Measurements from ENCODE around the gene CHRNA1.

Gene CHRNA1

DNA sequence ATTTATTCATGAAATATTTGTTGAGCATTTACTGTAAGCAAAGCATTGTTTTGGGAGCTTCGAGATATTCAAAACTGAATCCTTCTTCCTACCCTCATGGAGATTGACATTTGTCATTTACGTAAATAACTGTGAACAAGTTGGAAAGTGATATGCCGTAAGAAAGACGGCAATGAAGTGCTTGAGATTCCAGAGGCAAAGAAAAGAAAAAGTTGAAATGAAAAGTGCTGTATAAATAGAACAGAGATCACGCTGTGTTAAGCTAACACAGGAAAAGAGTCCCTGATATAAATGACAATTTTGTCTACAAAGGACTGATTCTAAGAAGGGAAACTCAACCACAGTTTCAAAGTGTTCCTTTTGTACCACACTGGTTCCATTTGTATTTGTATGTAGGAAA is 1.8 kb downstream of the CHRNA1 start:
- Histone ChIP-seq H3K23ac (ENCODE audit: low read length in 2 of 2) (no peak overlapping the region), H2BK5ac (ENCODE audit: low read depth, low read length, poor library complexity, severe bottlenecking) (no peak overlapping the region), H3K36me3 (ENCODE audit: control insufficient read depth in 1 of 2, insufficient read depth in 2 of 2, low read depth in 1 of 2, low read length in 2 of 2) (no peaks in the 10 kb centered on the region), H3K4ac (ENCODE audit: low read depth in 1 of 2, low read length in 2 of 2) (no peak overlapping the region), H3K27ac (ENCODE audit: low read length, poor library complexity, severe bottlenecking) (no peak overlapping the region), H2AFZ (ENCODE audit: low read depth, low read length) (no peak overlapping the region), H3K4me1 (ENCODE audit: control insufficient read depth, insufficient read depth, low read depth, low read length) (peaks cover 10% of the 10 kb centered on the region), H2BK15ac (ENCODE audit: low read depth, poor library complexity, severe bottlenecking) (no peak overlapping the region), H4K8ac (ENCODE audit: low read length) (no peak overlapping the region), H3K79me1 (replicated peaks; ENCODE audit: low read length, poor library complexity, severe bottlenecking) (no peaks in the 10 kb centered on the region), H3K9ac (ENCODE audit: low read length) (no peak overlapping the region), H3K4me3 (ENCODE audit: insufficient read depth in 1 of 2, low read depth in 1 of 2, low read length in 2 of 2) (no peak overlapping the region), H3K4me2 (ENCODE audit: low read length, poor library complexity, severe bottlenecking) (no peak overlapping the region), H2BK120ac (ENCODE audit: low read depth, low read length) (no peak overlapping the region), H3K9me3 (ENCODE audit: control insufficient read depth, low read length) (no peaks in the 10 kb centered on the region), H4K91ac (ENCODE audit: low read length) (no peak overlapping the region), H3K18ac (ENCODE audit: low read depth in 1 of 2, low read length in 2 of 2) (no peak overlapping the region), H3K27me3 (ENCODE audit: control insufficient read depth in 1 of 2, insufficient read depth in 1 of 2, low read length in 2 of 2) (peaks cover 0 to 30% of the 10 kb centered on the region in 2 experiments), H2AK5ac (ENCODE audit: low read length, severe bottlenecking) (no peak overlapping the region), H3K14ac (ENCODE audit: low read length in 2 of 2) (no peak overlapping the region), H2BK12ac (ENCODE audit: low read length in 2 of 2) (no peak overlapping the region)
- DNase-seq, result no peak
- WGBS, result 94% methylated on average over 3 of the region's 5 CpGs

GRCh38 chr2:174761837-174762236 is 2.4 kb downstream of the CHRNA1 start:
- no peak overlapping the region for H3K14ac ChIP-seq (ENCODE audit: low read length in 2 of 2)
- no peak overlapping the region for H3K9ac ChIP-seq (ENCODE audit: low read length)
- peak; percentile 37 for DNase-seq

GRCh38 chr2:174760845-174761473 is 3.3 kb downstream of the CHRNA1 start:
- Histone ChIP-seq H2BK5ac (ENCODE audit: low read depth, low read length, poor library complexity, severe bottlenecking) (no peak overlapping the region), H3K4ac (ENCODE audit: low read depth in 1 of 2, low read length in 2 of 2) (no peak overlapping the region), H2BK120ac (ENCODE audit: low read depth, low read length) (no peak overlapping the region), H3K4me1 (ENCODE audit: control insufficient read depth, insufficient read depth, low read depth, low read length) (peaks cover 10% of the 10 kb centered on the region), H3K36me3 (ENCODE audit: control insufficient read depth in 1 of 2, insufficient read depth in 2 of 2, low read depth in 1 of 2, low read length in 2 of 2) (no peaks in the 10 kb centered on the region), H4K91ac (ENCODE audit: low read length) (no peak overlapping the region), H3K18ac (ENCODE audit: low read depth in 1 of 2, low read length in 2 of 2) (no peak overlapping the region), H2AFZ (ENCODE audit: low read depth, low read length) (no peak overlapping the region), H4K8ac (ENCODE audit: low read length) (no peak overlapping the region), H3K4me3 (ENCODE audit: insufficient read depth in 1 of 2, low read depth in 1 of 2, low read length in 2 of 2) (no peak overlapping the region), H3K9ac (ENCODE audit: low read length) (no peak overlapping the region), H3K4me2 (ENCODE audit: low read length, poor library complexity, severe bottlenecking) (no peak overlapping the region), H2AK5ac (ENCODE audit: low read length, severe bottlenecking) (no peak overlapping the region), H3K27me3 (ENCODE audit: control insufficient read depth in 1 of 2, insufficient read depth in 1 of 2, low read length in 2 of 2) (peaks cover 0 to 35% of the 10 kb centered on the region in 2 experiments), H3K14ac (ENCODE audit: low read length in 2 of 2) (no peak overlapping the region), H2BK12ac (ENCODE audit: low read length in 2 of 2) (no peak overlapping the region), H3K23ac (ENCODE audit: low read length in 2 of 2) (no peak overlapping the region), H3K9me3 (ENCODE audit: control insufficient read depth, low read length) (no peaks in the 10 kb centered on the region), H3K27ac (ENCODE audit: low read length, poor library complexity, severe bottlenecking) (no peak overlapping the region), H2BK15ac (ENCODE audit: low read depth, poor library complexity, severe bottlenecking) (no peak overlapping the region), H3K79me1 (replicated peaks; ENCODE audit: low read length, poor library complexity, severe bottlenecking) (no peaks in the 10 kb centered on the region)
- 100% methylated on average over 5 of the region's 5 CpGs for WGBS
- no peak for DNase-seq

More at GRCh38 chr2:174761837-174762236, 2.4 kb downstream of the CHRNA1 start:
- H4K8ac ChIP-seq (ENCODE audit: low read length), result no peak overlapping the region
- H2AK5ac ChIP-seq (ENCODE audit: low read length, severe bottlenecking), result no peak overlapping the region
- H3K18ac ChIP-seq (ENCODE audit: low read depth in 1 of 2, low read length in 2 of 2), result no peak overlapping the region
- H3K4me1 ChIP-seq (ENCODE audit: control insufficient read depth, insufficient read depth, low read depth, low read length), result peaks cover 10% of the 10 kb centered on the region
- no peaks in the 10 kb centered on the region for H3K9me3 ChIP-seq (ENCODE audit: control insufficient read depth, low read length)
- no peak overlapping the region for H3K4ac ChIP-seq (ENCODE audit: low read depth in 1 of 2, low read length in 2 of 2)
- H3K4me3 ChIP-seq (ENCODE audit: insufficient read depth in 1 of 2, low read depth in 1 of 2, low read length in 2 of 2), result no peak overlapping the region
- H3K23ac ChIP-seq (ENCODE audit: low read length in 2 of 2), result no peak overlapping the region
- H3K27me3 ChIP-seq (ENCODE audit: control insufficient read depth in 1 of 2, insufficient read depth in 1 of 2, low read length in 2 of 2), result peaks cover 0 to 34% of the 10 kb centered on the region in 2 experiments
- H2BK15ac ChIP-seq (ENCODE audit: low read depth, poor library complexity, severe bottlenecking), result no peak overlapping the region
- H3K36me3 ChIP-seq (ENCODE audit: control insufficient read depth in 1 of 2, insufficient read depth in 2 of 2, low read depth in 1 of 2, low read length in 2 of 2), result no peaks in the 10 kb centered on the region
- H3K4me2 ChIP-seq (ENCODE audit: low read length, poor library complexity, severe bottlenecking), result no peak overlapping the region
- no peak overlapping the region for H2AFZ ChIP-seq (ENCODE audit: low read depth, low read length)
- no peak overlapping the region for H3K27ac ChIP-seq (ENCODE audit: low read length, poor library complexity, severe bottlenecking)
- H4K91ac ChIP-seq (ENCODE audit: low read length), result no peak overlapping the region
- no peak overlapping the region for H2BK120ac ChIP-seq (ENCODE audit: low read depth, low read length)
- H2BK12ac ChIP-seq (ENCODE audit: low read length in 2 of 2), result no peak overlapping the region
- H3K79me1 ChIP-seq (replicated peaks; ENCODE audit: low read length, poor library complexity, severe bottlenecking), result no peaks in the 10 kb centered on the region
- no peak overlapping the region for H2BK5ac ChIP-seq (ENCODE audit: low read depth, low read length, poor library complexity, severe bottlenecking)

DNA sequence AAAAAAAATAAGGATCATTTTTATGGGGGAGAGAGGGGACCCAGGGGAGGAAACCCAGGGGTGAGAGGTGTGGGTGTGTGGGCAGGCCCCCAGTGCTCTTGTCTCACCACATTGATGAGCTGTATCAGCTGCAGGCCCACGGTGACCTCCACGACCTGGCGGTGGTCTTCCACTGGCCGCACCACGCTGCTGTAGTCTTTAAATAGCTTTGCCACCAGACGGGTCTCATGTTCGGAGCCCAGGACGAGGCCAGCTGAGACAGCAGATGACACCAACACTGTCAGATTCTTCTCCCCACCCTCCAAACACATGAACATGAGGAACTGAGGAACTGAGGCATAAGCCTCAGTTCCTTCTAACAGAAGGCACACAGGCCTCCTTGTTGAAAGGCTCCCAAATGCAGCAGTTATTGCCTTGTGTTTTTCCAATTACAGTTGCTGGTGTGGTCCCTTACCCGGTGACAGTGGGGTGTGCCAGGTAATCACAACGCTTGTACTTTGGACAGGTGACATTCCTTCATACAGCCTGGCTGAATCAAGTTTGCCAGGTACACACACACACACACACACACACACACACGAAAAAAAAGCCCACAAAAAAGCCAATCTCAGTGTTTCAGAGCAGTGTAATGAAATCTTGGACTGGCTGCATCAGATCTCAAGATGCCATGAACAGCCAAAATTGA is 4.7 kb downstream of the CHRNA1 start:
- Histone ChIP-seq H3K27me3 (ENCODE audit: control insufficient read depth in 1 of 2, insufficient read depth in 1 of 2, low read length in 2 of 2) (peaks cover 0 to 31% of the 10 kb centered on the region in 2 experiments), H3K4me3 (ENCODE audit: insufficient read depth in 1 of 2, low read depth in 1 of 2, low read length in 2 of 2) (no peak overlapping the region), H3K4me1 (ENCODE audit: control insufficient read depth, insufficient read depth, low read depth, low read length) (peaks cover 6% of the 10 kb centered on the region), H3K9ac (ENCODE audit: low read length) (no peak overlapping the region), H4K8ac (ENCODE audit: low read length) (no peak overlapping the region), H2AFZ (ENCODE audit: low read depth, low read length) (no peak overlapping the region), H2BK5ac (ENCODE audit: low read depth, low read length, poor library complexity, severe bottlenecking) (no peak overlapping the region), H2BK120ac (ENCODE audit: low read depth, low read length) (no peak overlapping the region), H3K9me3 (ENCODE audit: control insufficient read depth, low read length) (no peaks in the 10 kb centered on the region), H2BK15ac (ENCODE audit: low read depth, poor library complexity, severe bottlenecking) (no peak overlapping the region), H3K18ac (ENCODE audit: low read depth in 1 of 2, low read length in 2 of 2) (no peak overlapping the region), H3K79me1 (replicated peaks; ENCODE audit: low read length, poor library complexity, severe bottlenecking) (no peaks in the 10 kb centered on the region), H3K36me3 (ENCODE audit: control insufficient read depth in 1 of 2, insufficient read depth in 2 of 2, low read depth in 1 of 2, low read length in 2 of 2) (no peaks in the 10 kb centered on the region), H3K27ac (ENCODE audit: low read length, poor library complexity, severe bottlenecking) (no peak overlapping the region), H2AK5ac (ENCODE audit: low read length, severe bottlenecking) (no peak overlapping the region), H3K4me2 (ENCODE audit: low read length, poor library complexity, severe bottlenecking) (no peak overlapping the region), H2BK12ac (ENCODE audit: low read length in 2 of 2) (no peak overlapping the region), H3K4ac (ENCODE audit: low read depth in 1 of 2, low read length in 2 of 2) (no peak overlapping the region), H4K91ac (ENCODE audit: low read length) (no peak overlapping the region), H3K23ac (ENCODE audit: low read length in 2 of 2) (no peak overlapping the region), H3K14ac (ENCODE audit: low read length in 2 of 2) (no peak overlapping the region)
- WGBS, result 91% methylated on average over 11 of the region's 11 CpGs
- no peak for DNase-seq
